GOT3 (cell line): ENCODE data around the gene NPAS3.

Source experiments
- DNase-seq: peaks from one replicate; lab custom pipeline; 2025; ENCODE audit warnings: mixed read lengths; lab: John Stamatoyannopoulos, UW

NPAS3 gene

GRCh38 chr14:33254861-33255395 lies 316.2 kb downstream of the NPAS3 start:
- no peak for DNase-seq

- DNase-seq = no peak
These were observed 319.1 kb downstream of the NPAS3 start for GRCh38 chr14:33257796-33258195.

GRCh38 chr14:33259764-33260163 lies 321.1 kb downstream of the NPAS3 start:
- DNase-seq = no peak

- no peak for DNase-seq
These were observed 332.5 kb downstream of the NPAS3 start for GRCh38 chr14:33271216-33271615.

- no peak for DNase-seq
These were observed 333.2 kb downstream of the NPAS3 start for GRCh38 chr14:33271891-33272290.

- no peak for DNase-seq
These were observed 335.3 kb downstream of the NPAS3 start for GRCh38 chr14:33273978-33274377.

GRCh38 chr14:33275879-33276278 lies 337.2 kb downstream of the NPAS3 start:
- DNase-seq = no peak

GRCh38 chr14:33279865-33280264 lies 341.2 kb downstream of the NPAS3 start:
- DNase-seq = no peak

- DNase-seq = no peak
These were observed 342.0 kb downstream of the NPAS3 start for GRCh38 chr14:33280646-33281045.

GRCh38 chr14:33282331-33283230 lies 343.9 kb downstream of the NPAS3 start:
- no peak for DNase-seq

GRCh38 chr14:33285902-33286700 lies 347.4 kb downstream of the NPAS3 start:
- no peak for DNase-seq

- DNase-seq = no peak
These were observed 348.5 kb downstream of the NPAS3 start for GRCh38 chr14:33287189-33287588.

- no peak for DNase-seq
These were observed 352.0 kb downstream of the NPAS3 start for GRCh38 chr14:33290641-33291040.

GRCh38 chr14:33291529-33292104 lies 352.9 kb downstream of the NPAS3 start:
- no peak for DNase-seq

- DNase-seq = no peak
These were observed 355.7 kb downstream of the NPAS3 start for GRCh38 chr14:33294419-33294818.

GRCh38 chr14:33297565-33297964 lies 358.9 kb downstream of the NPAS3 start:
- DNase-seq = no peak

- no peak for DNase-seq
These were observed 369.1 kb downstream of the NPAS3 start for GRCh38 chr14:33307691-33308251.

- no peak for DNase-seq
These were observed 370.4 kb downstream of the NPAS3 start for GRCh38 chr14:33309106-33309505.

GRCh38 chr14:33315217-33315616 lies 376.5 kb downstream of the NPAS3 start:
- DNase-seq = no peak

- DNase-seq = no peak
These were observed 377.0 kb downstream of the NPAS3 start for GRCh38 chr14:33315721-33316120.

GRCh38 chr14:33317675-33318074 lies 379.0 kb downstream of the NPAS3 start:
- DNase-seq = no peak

- DNase-seq = no peak
These were observed 385.3 kb downstream of the NPAS3 start for GRCh38 chr14:33323979-33324378.
